ENCODE measurements around the gene COG8. TPM values are rescaled to one million over a fixed set of nuclear protein-coding genes. Genes with fewer than 3 reads are reported as not detected.

The COG8 gene, protein sequence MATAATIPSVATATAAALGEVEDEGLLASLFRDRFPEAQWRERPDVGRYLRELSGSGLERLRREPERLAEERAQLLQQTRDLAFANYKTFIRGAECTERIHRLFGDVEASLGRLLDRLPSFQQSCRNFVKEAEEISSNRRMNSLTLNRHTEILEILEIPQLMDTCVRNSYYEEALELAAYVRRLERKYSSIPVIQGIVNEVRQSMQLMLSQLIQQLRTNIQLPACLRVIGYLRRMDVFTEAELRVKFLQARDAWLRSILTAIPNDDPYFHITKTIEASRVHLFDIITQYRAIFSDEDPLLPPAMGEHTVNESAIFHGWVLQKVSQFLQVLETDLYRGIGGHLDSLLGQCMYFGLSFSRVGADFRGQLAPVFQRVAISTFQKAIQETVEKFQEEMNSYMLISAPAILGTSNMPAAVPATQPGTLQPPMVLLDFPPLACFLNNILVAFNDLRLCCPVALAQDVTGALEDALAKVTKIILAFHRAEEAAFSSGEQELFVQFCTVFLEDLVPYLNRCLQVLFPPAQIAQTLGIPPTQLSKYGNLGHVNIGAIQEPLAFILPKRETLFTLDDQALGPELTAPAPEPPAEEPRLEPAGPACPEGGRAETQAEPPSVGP
- total RNA-seq (2013), result 19.6 TPM
- 10 to 100 TPM; 11.9 to 24.1 (median 21.6) TPM for polyA plus RNA-seq
- 16.9 and 26.1 TPM in 2 replicates for polyA minus RNA-seq
- total RNA-seq, result 1.5 to 8.8 (median 3.8) reads per million in 11 experiments

- intact Hi-C loops (cut with micrococcal nuclease), result loop anchor here (5.0 kb wide), 2 partner anchors 43 to 48 kb away; partner anchors contain the start of gene TERF2 (in 1 of the 2)
- H3K4me1 ChIP-seq (ENCODE audit: control insufficient read depth in 1 of 2, insufficient read depth in 2 of 2, low read length in 2 of 2), result peaks cover 20 to 33% of the 10 kb centered on the region in 2 donors
Observed at GRCh38 chr16:69339289-69340094, at the start of gene COG8, which contains the start of gene NIP7. Gene COG8 (minus strand): TSS chr16:69339564. CDS start chr16:69339552, 12 bp downstream. Gene NIP7 (plus strand): TSS chr16:69339772. CDS start chr16:69339830, 58 bp downstream.

More at GRCh38 chr16:69339289-69340094, at the start of gene COG8, which contains the start of gene NIP7:
- Histone ChIP-seq H3K4me3 (replicated peaks in 1 of 3; ENCODE audit: low read depth in 2 of 3, low read length in 3 of 3) (peak within 1 kb of the TSS; percentile 80 to 93 (median 88)), H4K20me1 (ENCODE audit: insufficient read depth, low read length) (no peaks in the 10 kb centered on the region), H2AFZ (ENCODE audit: insufficient read depth, low read depth, low read length, poor library complexity, severe bottlenecking) (peak within 1 kb of the TSS; percentile 89), H3K4me2 (replicated peaks; ENCODE audit: extremely low read depth, low read length, poor library complexity, severe bottlenecking) (peak within 1 kb of the TSS; percentile 93), H3K36me3 (replicated peaks in 1 of 2; ENCODE audit: control insufficient read depth in 1 of 2, insufficient read depth in 2 of 2, low read length in 2 of 2) (peaks cover 32 to 55% of the 10 kb centered on the region in 2 donors), H3K27me3 (ENCODE audit: control insufficient read depth in 2 of 2, insufficient read depth in 2 of 2, low read length in 2 of 2) (no peaks in the 10 kb centered on the region), H3K79me2 (ENCODE audit: insufficient read depth, low read length) (peaks cover 42% of the 10 kb centered on the region), H3K27ac (ENCODE audit: low read depth in 1 of 2, low read length in 2 of 2) (peak within 1 kb of the TSS; percentile 78 to 87), H3K9ac (ENCODE audit: insufficient read depth, low read length, poor library complexity, severe bottlenecking) (peak within 1 kb of the TSS; percentile 84), H3K9me3 (replicated peaks in 1 of 2; ENCODE audit: control insufficient read depth in 1 of 2, insufficient read depth in 1 of 2, low read length in 2 of 2) (no peaks in the 10 kb centered on the region)
- Mint-ChIP-seq H3K4me1 (peaks cover 25% of the 10 kb centered on the region), H3K9me3 (no peaks in the 10 kb centered on the region), H3K36me3 (peaks cover 44 to 49% of the 10 kb centered on the region in 2 donors), H3K4me3 (peak within 1 kb of the TSS; percentile 99 to 100), H3K27ac (peak within 1 kb of the TSS; percentile 93 to 99 (median 96)), H3K27me3 (ENCODE audit: low read depth in 3 of 3) (peaks cover 0 to 3% (median 0%) of the 10 kb centered on the region in 3 donors)
- WGBS (ENCODE audit: insufficient coverage), result under 1% methylated on average over 72 of the region's 77 CpGs
- peak; percentile 93 to 96 (median 94) for DNase-seq
- peak; percentile 88 for TF ChIP-seq CTCF (IDR thresholded peaks at IDR 0.05)
